Measurements from ENCODE around the gene PLEKHG2.

The PLEKHG2 gene

GRCh38 chr19:39463403-39463802 is 50.9 kb downstream of the PLEKHG2 start:
- DNase-seq = no peak

DNA sequence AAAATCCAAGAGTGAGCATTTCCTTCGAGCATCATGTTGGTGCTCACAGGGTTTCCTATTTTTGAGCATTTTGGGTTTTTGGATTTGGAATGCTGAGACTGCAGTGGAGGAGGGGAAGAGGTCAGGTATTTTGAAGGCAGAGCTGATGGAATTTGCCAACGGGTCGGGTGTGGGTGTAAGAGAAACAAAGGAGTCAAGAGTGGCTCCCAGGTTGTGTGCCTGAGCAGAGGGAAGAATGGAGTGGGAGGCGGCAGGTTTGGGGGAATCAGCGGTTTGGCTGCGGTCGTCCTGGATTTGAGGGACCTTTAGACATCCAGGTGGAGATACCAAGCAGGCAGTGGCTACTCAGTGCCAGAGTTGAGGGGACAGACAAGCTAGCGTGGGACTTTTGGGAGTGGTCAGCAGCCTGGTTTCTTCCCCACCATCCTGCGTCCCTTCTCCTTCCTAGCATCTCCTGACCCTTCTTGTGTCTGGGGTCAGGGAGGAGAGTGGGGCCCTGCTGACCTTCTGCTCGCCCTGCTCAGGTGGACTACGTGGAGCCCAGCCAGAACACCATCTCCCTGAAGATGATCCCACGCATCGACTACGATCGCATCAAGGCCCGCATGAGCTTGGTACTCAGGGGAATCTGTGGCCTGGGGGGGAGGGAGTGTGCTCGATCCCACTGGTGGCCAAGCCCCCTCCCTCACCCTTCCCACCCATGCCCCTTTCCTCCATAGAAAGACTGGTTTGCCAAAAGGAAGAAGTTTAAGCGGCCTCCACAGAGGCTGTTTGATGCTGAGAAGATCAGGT is 53.7 kb downstream of the PLEKHG2 start:
- DNase-seq = no peak

DNA sequence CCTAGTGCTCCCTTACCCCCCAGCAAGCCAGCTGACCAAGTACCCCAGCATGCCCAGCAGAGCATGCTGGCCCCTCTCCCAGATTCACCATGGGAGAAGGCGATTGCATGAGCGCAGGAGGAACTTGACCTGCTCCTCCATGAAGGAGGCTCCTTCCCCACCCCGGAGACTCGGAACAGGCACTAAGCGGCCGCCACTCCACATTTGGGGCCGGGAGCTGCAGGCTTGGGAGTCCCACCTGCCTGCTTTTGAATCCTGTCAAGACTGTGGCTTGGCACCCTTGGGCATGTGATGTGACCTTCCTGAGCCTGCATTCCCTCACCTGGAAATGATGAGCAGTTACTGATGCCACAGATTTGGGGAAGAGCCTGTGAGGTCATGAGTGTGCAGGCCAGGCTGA is 55.5 kb downstream of the PLEKHG2 start:
- no peak for DNase-seq

DNA sequence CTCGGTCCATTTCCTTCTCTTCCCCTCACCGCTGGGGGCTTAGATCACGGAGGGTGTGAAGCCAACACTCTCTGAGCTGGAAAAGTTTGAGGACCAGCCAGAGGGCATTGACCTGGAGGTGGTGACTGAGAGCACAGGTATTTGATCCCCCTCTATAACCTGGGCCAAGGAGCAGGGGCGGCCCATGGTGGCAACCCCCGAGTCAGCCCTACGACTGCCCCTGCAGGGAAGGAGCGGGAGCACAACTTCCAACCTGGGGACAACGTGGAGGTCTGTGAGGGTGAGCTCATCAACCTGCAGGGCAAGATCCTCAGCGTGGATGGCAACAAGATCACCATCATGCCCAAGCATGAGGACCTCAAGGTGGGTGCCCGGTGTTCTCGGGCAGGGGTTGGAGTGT is 56.6 kb downstream of the PLEKHG2 start:
- DNase-seq = no peak

- DNase-seq = no peak
These were observed 57.1 kb downstream of the PLEKHG2 start for GRCh38 chr19:39469567-39469966.

- DNase-seq = no peak
These were observed 58.4 kb downstream of the PLEKHG2 start for GRCh38 chr19:39470724-39471339.

DNA sequence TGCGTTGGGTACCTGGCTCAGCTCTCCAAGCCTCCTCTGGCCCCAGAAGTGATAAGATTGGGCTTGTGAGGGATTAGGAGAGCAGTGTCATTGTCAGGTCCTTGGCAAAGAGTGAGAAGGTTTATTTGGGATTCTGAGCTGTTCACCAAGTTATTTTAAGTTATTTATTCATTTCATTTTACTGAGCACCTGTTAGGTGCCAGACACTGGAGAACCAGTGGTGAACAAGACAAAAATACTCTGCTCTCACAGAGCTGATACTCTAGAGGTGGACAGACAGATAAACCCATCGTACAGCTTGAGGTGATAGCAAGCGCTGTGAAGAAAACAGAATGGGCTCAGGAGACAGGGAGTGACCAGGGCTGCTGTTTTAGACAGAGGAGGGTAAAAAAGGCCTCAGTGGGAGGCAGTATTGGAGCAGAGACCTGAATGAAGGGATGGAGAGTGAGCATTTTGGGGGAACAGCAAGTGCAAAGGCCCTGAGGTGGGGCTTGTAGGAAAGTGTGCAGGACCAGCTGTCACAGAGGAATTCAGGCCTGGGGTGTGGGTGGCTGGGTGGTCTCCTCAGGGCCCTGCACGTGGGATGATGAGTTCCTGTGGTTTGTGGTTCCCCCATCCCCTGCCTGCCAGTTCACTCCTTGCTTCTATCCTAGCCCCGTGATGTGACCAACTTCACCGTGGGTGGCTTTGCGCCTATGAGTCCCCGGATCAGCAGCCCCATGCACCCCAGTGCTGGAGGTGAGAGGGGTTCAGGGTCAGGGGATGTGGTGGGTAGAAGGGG is 59.5 kb downstream of the PLEKHG2 start:
- no peak for DNase-seq

- no peak for DNase-seq
These were observed 60.4 kb downstream of the PLEKHG2 start for GRCh38 chr19:39472746-39473442.

- DNase-seq = no peak
These were observed 61.0 kb downstream of the PLEKHG2 start for GRCh38 chr19:39473443-39473960.

DNA sequence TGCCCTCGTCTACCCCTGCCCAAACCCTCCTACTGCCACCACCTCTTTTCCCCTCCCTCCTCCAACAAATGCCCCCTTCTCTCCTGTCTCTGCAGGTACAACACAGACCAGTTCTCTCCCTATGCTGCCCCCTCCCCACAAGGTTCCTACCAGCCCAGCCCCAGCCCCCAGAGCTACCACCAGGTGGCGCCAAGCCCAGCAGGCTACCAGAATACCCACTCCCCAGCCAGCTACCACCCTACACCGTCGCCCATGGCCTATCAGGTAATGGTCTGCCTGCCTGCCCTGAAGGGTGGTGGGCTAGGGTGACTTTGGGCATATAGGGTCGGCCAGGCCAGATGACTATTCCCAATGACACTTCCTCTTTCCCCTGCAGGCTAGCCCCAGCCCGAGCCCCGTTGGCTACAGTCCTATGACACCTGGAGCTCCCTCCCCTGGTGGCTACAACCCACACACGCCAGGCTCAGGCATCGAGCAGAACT is 61.7 kb downstream of the PLEKHG2 start:
- DNase-seq = peak; percentile 26 to 40

DNA sequence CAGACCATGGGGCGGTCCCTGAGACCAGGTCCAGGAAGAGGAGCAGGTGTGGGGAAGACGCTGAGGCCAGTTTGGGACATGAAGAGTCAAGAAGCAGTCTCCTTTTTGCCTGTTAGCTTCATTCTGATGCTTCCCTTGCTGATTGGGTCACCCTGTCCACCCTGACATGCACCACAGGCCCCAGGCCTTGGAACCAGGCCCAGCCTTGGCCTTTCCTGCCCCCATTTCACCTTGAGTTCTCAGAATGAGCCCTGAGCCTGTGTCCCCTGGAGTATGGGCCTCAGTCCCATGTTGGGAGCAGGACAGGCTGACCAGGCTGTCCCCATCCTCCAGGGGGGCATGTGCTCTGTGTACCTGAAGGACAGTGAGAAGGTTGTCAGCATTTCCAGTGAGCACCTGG is 63.3 kb downstream of the PLEKHG2 start:
- no peak for DNase-seq
